Fibroblast of peridontal ligament (primary cell): Measurements from ENCODE around the gene PITPNC1.
"Not testable (repeated sequence)": the region's sequence is repeated elsewhere in the genome, so short reads cannot be mapped to it uniquely, and the experiment has no call there.

Source experiments
- DNase-seq: peaks from one replicate; pipeline ENCODE4 v3.0.0-alpha.2; 2010; ENCODE audit errors: extremely low read depth

Gene PITPNC1

GRCh38 chr17:67401106-67401505 is 24.0 kb downstream of the PITPNC1 start:
- DNase-seq, result no peak

GRCh38 chr17:67401598-67402504 is 24.8 kb downstream of the PITPNC1 start:
- no peak for DNase-seq

- no peak for DNase-seq
These were observed 26.0 kb downstream of the PITPNC1 start for GRCh38 chr17:67403065-67403464.

GRCh38 chr17:67403483-67403882 is 26.4 kb downstream of the PITPNC1 start:
- no peak for DNase-seq

GRCh38 chr17:67408455-67408830 is 31.4 kb downstream of the PITPNC1 start:
- DNase-seq, result not testable (repeated sequence)

GRCh38 chr17:67411397-67411796 is 34.3 kb downstream of the PITPNC1 start:
- DNase-seq, result no peak

GRCh38 chr17:67412032-67412431 is 35.0 kb downstream of the PITPNC1 start:
- no peak for DNase-seq

GRCh38 chr17:67412941-67413340 is 35.9 kb downstream of the PITPNC1 start:
- DNase-seq, result no peak

- no peak for DNase-seq
These were observed 36.3 kb downstream of the PITPNC1 start for GRCh38 chr17:67413388-67413787.

- no peak for DNase-seq
These were observed 37.0 kb downstream of the PITPNC1 start for GRCh38 chr17:67414130-67414529.

- DNase-seq, result no peak
These were observed 37.5 kb downstream of the PITPNC1 start for GRCh38 chr17:67414559-67414958.

- no peak for DNase-seq
These were observed 38.2 kb downstream of the PITPNC1 start for GRCh38 chr17:67415291-67415690.

GRCh38 chr17:67417507-67417906 is 40.4 kb downstream of the PITPNC1 start:
- DNase-seq, result no peak

- DNase-seq, result no peak
These were observed 43.9 kb downstream of the PITPNC1 start for GRCh38 chr17:67420994-67421393.

GRCh38 chr17:67421869-67422273 is 44.8 kb downstream of the PITPNC1 start:
- peak; percentile 62 for DNase-seq

GRCh38 chr17:67422296-67422695 is 45.2 kb downstream of the PITPNC1 start:
- DNase-seq, result not testable (repeated sequence)

GRCh38 chr17:67422897-67423296 is 45.8 kb downstream of the PITPNC1 start:
- no peak for DNase-seq

GRCh38 chr17:67425571-67426160 is 48.6 kb downstream of the PITPNC1 start:
- no peak for DNase-seq

GRCh38 chr17:67427424-67427823 is 50.3 kb downstream of the PITPNC1 start:
- DNase-seq, result no peak

- not testable (repeated sequence) for DNase-seq
These were observed 53.4 kb downstream of the PITPNC1 start for GRCh38 chr17:67430515-67430914.

- DNase-seq, result peak; percentile 76
These were observed 54.4 kb downstream of the PITPNC1 start for GRCh38 chr17:67431249-67432015.

GRCh38 chr17:67433248-67433924 is 56.3 kb downstream of the PITPNC1 start:
- no peak for DNase-seq
